ENCODE data around the gene PNMA8B. TPM values are rescaled to one million over a fixed set of nuclear protein-coding genes. Genes with fewer than 3 reads are reported as not detected.

PNMA8B gene
- total and polyA plus RNA-seq, 2 experiments from 2014 or later, result 0.50 to 1.0 TPM

DNA sequence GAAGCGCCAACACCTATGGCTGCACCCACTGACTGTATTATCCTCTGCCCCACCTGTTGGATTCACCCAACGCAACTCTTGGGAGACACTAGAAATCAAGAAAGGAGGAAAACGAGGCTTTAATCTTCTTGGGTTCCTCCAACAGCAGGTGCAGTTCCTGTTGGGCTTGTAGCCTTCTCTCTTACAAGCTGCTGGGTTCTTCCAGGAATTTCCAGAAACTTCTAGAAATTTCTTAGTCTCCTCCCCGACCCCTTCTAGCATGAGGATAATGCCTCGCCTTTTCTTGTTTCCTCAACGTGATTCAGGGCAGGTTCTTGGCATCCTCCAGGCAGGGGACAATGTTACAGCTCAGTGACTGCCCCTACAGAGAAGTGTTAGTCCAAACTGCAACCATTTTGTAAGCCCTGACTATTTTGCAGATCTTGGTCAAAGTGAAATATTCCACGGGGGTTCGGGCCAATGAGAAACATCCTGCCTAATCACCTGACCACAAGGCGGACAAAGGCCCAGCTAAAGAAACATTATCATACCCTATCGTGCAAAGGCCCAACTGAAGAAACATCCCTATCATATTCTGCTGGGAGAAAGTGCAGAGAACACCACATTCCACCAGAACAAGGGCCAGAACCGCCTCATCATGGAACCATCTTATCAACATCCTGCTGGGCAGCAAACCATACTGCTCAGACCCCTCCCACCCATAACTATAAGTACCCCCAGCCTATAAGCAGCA is 23.7 kb downstream of the PNMA8B start:
- no peaks in the 10 kb centered on the region for H3K36me3 ChIP-seq (replicated peaks; ENCODE audit: insufficient read depth, low read depth)
- no peaks in the 10 kb centered on the region for H4K20me1 ChIP-seq (ENCODE audit: insufficient read depth, poor library complexity, severe bottlenecking)
- no peak for DNase-seq (ENCODE audit: low spot score)
- 77% methylated on average over 11 of the region's 11 CpGs for WGBS (ENCODE audit: low lambda C conversion rate, missing lambda C conversion rate)
- peaks cover 12% of the 10 kb centered on the region for H3K4me1 ChIP-seq (ENCODE audit: insufficient read depth)
- TF ChIP-seq EZH2 (IDR thresholded peaks at IDR 0.05; ENCODE audit: borderline replicate concordance) (no peak), EZH2phosphoT487 (IDR thresholded peaks at IDR 0.05; ENCODE audit: low read depth, severe bottlenecking, unreplicated experiment) (no peak)
- TF ChIP-seq, protein P1, sequence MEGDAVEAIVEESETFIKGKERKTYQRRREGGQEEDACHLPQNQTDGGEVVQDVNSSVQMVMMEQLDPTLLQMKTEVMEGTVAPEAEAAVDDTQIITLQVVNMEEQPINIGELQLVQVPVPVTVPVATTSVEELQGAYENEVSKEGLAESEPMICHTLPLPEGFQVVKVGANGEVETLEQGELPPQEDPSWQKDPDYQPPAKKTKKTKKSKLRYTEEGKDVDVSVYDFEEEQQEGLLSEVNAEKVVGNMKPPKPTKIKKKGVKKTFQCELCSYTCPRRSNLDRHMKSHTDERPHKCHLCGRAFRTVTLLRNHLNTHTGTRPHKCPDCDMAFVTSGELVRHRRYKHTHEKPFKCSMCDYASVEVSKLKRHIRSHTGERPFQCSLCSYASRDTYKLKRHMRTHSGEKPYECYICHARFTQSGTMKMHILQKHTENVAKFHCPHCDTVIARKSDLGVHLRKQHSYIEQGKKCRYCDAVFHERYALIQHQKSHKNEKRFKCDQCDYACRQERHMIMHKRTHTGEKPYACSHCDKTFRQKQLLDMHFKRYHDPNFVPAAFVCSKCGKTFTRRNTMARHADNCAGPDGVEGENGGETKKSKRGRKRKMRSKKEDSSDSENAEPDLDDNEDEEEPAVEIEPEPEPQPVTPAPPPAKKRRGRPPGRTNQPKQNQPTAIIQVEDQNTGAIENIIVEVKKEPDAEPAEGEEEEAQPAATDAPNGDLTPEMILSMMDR (IDR thresholded peaks at IDR 0.05; ENCODE audit: poor library complexity), result no peak
- no peaks in the 10 kb centered on the region for H3K79me2 ChIP-seq
- H3K4me3 ChIP-seq, result peak overlapping the region; percentile 47
- no peaks in the 10 kb centered on the region for H3K27me3 ChIP-seq
- H2AFZ ChIP-seq, result peak overlapping the region; percentile 57
- H3K27ac ChIP-seq, result peak overlapping the region; percentile 22
- H3K9me3 ChIP-seq (ENCODE audit: low read depth), result no peaks in the 10 kb centered on the region
- no peaks in the 10 kb centered on the region for H3K9me2 ChIP-seq (replicated peaks; ENCODE audit: insufficient read depth)
- H3K4me2 ChIP-seq, result peak overlapping the region; percentile 93

DNA sequence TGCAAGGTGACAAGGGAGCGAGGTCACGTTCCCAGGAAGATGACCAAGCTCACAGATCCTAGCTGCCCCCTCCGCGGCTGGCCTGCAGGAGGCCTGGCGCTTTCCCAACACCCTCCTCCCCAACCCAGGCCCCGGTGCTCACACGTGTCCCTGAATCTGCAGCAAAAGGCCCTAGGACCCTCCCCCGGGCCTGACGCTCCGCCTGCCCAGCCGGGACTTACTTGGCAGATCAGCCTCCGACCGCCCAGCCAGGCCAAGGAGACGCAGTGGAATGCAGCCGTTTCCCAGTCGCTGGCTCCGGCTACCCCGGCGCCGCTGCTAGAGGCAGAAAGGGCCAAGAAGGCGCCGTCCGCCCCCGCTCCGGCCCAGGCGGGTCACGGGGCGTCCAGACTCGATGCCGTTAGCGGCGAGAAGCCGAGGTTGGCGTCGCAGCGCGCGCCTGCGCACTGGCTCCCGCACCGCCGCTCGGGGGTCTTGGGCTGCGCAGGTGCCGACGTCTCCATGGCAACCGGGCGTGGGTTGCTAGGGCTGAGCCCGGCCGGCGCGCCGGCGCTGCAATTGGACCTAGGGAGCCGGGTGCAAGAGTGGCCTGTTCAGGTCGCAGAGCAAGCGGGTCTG is 24.4 kb downstream of the PNMA8B start, which contains the start of gene PNMA8A:
Gene PNMA8A (minus strand): TSS at position 448 of the 618 bp plus-strand sequence. CDS start 528 bp downstream, outside the sequence.
- H4K20me1 ChIP-seq (ENCODE audit: insufficient read depth, poor library complexity, severe bottlenecking), result no peaks in the 10 kb centered on the region
- peak within 1 kb of the TSS; percentile 93 for H3K4me2 ChIP-seq
- H3K79me2 ChIP-seq, result no peaks in the 10 kb centered on the region
- WGBS (ENCODE audit: low lambda C conversion rate, missing lambda C conversion rate), result 2% methylated on average over 51 of the region's 57 CpGs
- H3K9me2 ChIP-seq (replicated peaks; ENCODE audit: insufficient read depth), result no peaks in the 10 kb centered on the region
- peak within 1 kb of the TSS; percentile 57 for H2AFZ ChIP-seq
- H3K4me1 ChIP-seq (ENCODE audit: insufficient read depth), result peaks cover 12% of the 10 kb centered on the region
- peak within 1 kb of the TSS; percentile 22 for H3K27ac ChIP-seq
- no peaks in the 10 kb centered on the region for H3K9me3 ChIP-seq (ENCODE audit: low read depth)
- peak; percentile 84 for DNase-seq (ENCODE audit: low spot score)
- no peaks in the 10 kb centered on the region for H3K36me3 ChIP-seq (replicated peaks; ENCODE audit: insufficient read depth, low read depth)
- peak within 1 kb of the TSS; percentile 47 for H3K4me3 ChIP-seq
- no peak for TF ChIP-seq EZH2 (IDR thresholded peaks at IDR 0.05; ENCODE audit: borderline replicate concordance)
- TF ChIP-seq EZH2phosphoT487 (IDR thresholded peaks at IDR 0.05; ENCODE audit: low read depth, severe bottlenecking, unreplicated experiment), result no peak
- TF ChIP-seq, protein P1 (IDR thresholded peaks at IDR 0.05; ENCODE audit: poor library complexity), result no peak
- no peaks in the 10 kb centered on the region for H3K27me3 ChIP-seq

DNA sequence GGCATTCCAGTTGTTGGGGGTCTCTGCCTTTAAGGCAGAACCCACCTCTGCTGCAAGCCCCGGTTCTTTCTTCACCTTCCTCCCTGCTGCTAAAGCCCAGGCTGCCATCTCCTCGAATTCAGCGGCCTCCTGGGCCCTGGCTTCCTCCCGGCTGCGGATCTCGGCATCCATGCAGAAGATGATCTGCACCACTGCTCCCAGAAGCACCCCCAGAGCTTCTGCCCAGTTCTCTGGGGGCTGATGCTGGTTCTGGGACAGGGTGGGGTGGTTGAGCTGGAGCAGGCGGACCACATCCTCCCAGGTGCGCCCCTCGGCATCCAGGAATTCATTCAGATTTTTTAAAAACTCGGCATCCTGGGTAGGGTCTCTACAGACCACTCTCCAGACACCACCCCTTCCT is 25.3 kb downstream of the PNMA8B start:
- no peak overlapping the region for H3K27ac ChIP-seq
- H3K27me3 ChIP-seq, result no peaks in the 10 kb centered on the region
- H3K4me1 ChIP-seq (ENCODE audit: insufficient read depth), result peaks cover 12% of the 10 kb centered on the region
- H3K79me2 ChIP-seq, result no peaks in the 10 kb centered on the region
- H3K4me3 ChIP-seq, result no peak overlapping the region
- no peaks in the 10 kb centered on the region for H3K9me2 ChIP-seq (replicated peaks; ENCODE audit: insufficient read depth)
- no peaks in the 10 kb centered on the region for H3K9me3 ChIP-seq (ENCODE audit: low read depth)
- H3K36me3 ChIP-seq (replicated peaks; ENCODE audit: insufficient read depth, low read depth), result no peaks in the 10 kb centered on the region
- no peak for DNase-seq (ENCODE audit: low spot score)
- WGBS (ENCODE audit: low lambda C conversion rate, missing lambda C conversion rate), result 96% methylated on average over 10 of the region's 10 CpGs
- TF ChIP-seq EZH2 (IDR thresholded peaks at IDR 0.05; ENCODE audit: borderline replicate concordance) (no peak), EZH2phosphoT487 (IDR thresholded peaks at IDR 0.05; ENCODE audit: low read depth, severe bottlenecking, unreplicated experiment) (no peak)
- TF ChIP-seq, protein P1 (IDR thresholded peaks at IDR 0.05; ENCODE audit: poor library complexity), result no peak
- H4K20me1 ChIP-seq (ENCODE audit: insufficient read depth, poor library complexity, severe bottlenecking), result no peaks in the 10 kb centered on the region
- peak overlapping the region; percentile 93 for H3K4me2 ChIP-seq
- H2AFZ ChIP-seq, result no peak overlapping the region
